ENCODE data around the gene TRPM4. TPM values are rescaled to one million over a fixed set of nuclear protein-coding genes. Genes with fewer than 3 reads are reported as not detected.

TRPM4 gene
- total and polyA plus RNA-seq, 2 of the 13 experiments (the other 11 are each of a cell fraction or from before 2014, with no cell fraction given) = 1.9 to 4.3 TPM

DNA sequence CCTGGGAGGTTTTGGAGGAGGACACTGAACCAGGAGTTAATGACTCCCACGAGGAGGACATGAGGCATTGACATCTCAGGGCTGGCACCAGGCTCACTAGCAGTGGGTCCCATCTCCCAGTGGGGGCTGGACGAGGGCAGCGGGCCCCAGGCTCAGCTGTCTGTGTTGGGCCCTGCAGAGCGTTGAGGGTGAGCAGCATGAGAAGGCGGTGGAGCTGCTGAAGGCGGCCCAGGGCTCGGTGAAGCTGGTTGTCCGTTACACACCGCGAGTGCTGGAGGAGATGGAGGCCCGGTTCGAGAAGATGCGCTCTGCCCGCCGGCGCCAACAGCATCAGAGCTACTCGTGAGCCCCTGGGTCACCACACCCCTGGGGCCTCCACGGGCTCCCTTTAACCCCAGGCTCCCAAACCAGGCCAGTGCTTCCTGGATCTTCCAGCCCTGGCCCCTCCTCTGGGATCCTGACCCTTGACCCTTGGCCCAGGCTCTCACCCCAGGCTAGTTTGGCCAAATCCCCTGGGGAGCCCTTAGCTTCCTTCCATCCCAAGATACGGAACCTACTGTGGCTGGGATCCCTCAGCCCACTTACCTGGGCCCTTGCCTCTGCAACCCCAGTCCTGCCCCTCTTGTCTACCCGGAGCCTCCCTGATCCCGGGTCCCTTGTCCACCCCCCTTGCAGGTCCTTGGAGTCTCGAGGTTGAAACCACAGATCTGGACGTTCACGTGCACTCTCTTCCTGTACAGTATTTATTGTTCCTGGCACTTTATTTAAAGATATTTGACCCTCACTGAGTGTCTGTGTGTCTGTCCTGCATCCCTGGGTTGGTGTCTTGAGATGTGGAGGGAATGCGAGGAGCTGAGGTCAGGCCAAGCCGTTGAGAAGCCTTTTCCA, 39.7 kb upstream of the TRPM4 start (continued):
- TF ChIP-seq, protein P1, sequence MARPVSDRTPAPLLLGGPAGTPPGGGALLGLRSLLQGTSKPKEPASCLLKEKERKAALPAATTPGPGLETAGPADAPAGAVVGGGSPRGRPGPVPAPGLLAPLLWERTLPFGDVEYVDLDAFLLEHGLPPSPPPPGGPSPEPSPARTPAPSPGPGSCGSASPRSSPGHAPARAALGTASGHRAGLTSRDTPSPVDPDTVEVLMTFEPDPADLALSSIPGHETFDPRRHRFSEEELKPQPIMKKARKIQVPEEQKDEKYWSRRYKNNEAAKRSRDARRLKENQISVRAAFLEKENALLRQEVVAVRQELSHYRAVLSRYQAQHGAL (CRISPR knock-in tag; IDR thresholded peaks at IDR 0.05; ENCODE audit: not compliant biosample characterization) = peak; percentile 11
- TF ChIP-seq ZBTB38 (CRISPR knock-in tag; IDR thresholded peaks at IDR 0.05) (peak; percentile 90), SMAD9 (CRISPR knock-in tag; IDR thresholded peaks at IDR 0.05) (no peak), ZNF772 (CRISPR knock-in tag; IDR thresholded peaks at IDR 0.05) (no peak), NR2F6 (IDR thresholded peaks at IDR 0.05) (peak; percentile 55; the same call in 1 of the 2 replicates), NR2F6 (CRISPR knock-in tag; IDR thresholded peaks at IDR 0.05) (peak; percentile 5; the same call in 1 of the 2 replicates), KDM5B (CRISPR knock-in tag; IDR thresholded peaks at IDR 0.05; ENCODE audit: borderline replicate concordance) (0 out of 2 replicates have a peak, but pooled peaks have one; percentile 24), ZNF850 (CRISPR knock-in tag; conservative IDR thresholded peaks at IDR 0.05) (no peak)

GRCh38 chr19:49118565-49119410, 38.8 kb upstream of the TRPM4 start, which contains the start of gene C19orf73:
Gene C19orf73 (minus strand): TSS chr19:49119143. CDS start chr19:49119022, 121 bp downstream.
- POLR2A ChIA-PET = interaction anchor here (1.4 to 2.1 kb wide), 2 partner anchors 9 to 21 kb away, joined by 3 to 9 read pairs; no protein-coding TSS in a partner anchor
- TF ChIP-seq, protein P2, sequence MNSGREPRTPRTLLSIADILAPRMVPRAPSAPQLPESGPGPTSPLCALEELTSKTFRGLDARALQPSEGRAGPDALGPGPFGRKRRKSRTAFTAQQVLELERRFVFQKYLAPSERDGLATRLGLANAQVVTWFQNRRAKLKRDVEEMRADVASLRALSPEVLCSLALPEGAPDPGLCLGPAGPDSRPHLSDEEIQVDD (CRISPR knock-in tag; IDR thresholded peaks at IDR 0.05; ENCODE audit: borderline replicate concordance) = peak; percentile 61; the same call in 1 of the 2 replicates
- TF ChIP-seq CCAR2 (optimal IDR thresholded peaks at IDR 0.05; ENCODE audit: low read depth, low read length) (no peak), KAT7 (CRISPR knock-in tag; IDR thresholded peaks at IDR 0.05; ENCODE audit: borderline replicate concordance) (0 out of 2 replicates have a peak, but pooled peaks have one; percentile 44), ZNF564 (CRISPR knock-in tag; IDR thresholded peaks at IDR 0.05) (no peak; the same call in 1 of the 2 replicates), DR1 (CRISPR knock-in tag; IDR thresholded peaks at IDR 0.05) (no peak), KLF9 (CRISPR knock-in tag; IDR thresholded peaks at IDR 0.05; ENCODE audit: low read depth) (no peak), ZSCAN29 (CRISPR knock-in tag; conservative IDR thresholded peaks at IDR 0.05) (no peak), ZBTB44 (CRISPR knock-in tag; IDR thresholded peaks at IDR 0.05) (no peak)
- TF ChIP-seq, protein P3, sequence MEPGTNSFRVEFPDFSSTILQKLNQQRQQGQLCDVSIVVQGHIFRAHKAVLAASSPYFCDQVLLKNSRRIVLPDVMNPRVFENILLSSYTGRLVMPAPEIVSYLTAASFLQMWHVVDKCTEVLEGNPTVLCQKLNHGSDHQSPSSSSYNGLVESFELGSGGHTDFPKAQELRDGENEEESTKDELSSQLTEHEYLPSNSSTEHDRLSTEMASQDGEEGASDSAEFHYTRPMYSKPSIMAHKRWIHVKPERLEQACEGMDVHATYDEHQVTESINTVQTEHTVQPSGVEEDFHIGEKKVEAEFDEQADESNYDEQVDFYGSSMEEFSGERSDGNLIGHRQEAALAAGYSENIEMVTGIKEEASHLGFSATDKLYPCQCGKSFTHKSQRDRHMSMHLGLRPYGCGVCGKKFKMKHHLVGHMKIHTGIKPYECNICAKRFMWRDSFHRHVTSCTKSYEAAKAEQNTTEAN (CRISPR knock-in tag; conservative IDR thresholded peaks at IDR 0.05) = no peak

More at GRCh38 chr19:49118565-49119410, 38.8 kb upstream of the TRPM4 start, which contains the start of gene C19orf73:
- H3K27ac ChIP-seq (ENCODE audit: extremely low read length, insufficient read depth, low read length) = peak within 1 kb of the TSS; percentile 77
- H3K4me1 ChIP-seq (ENCODE audit: insufficient read depth, low read length) = peaks cover 54% of the 10 kb centered on the region
- peaks cover 0 to 7% of the 10 kb centered on the region in 2 experiments; a peak in 1 of 5 replicates for H3K27me3 ChIP-seq (ENCODE audit: control insufficient read depth in 1 of 2, insufficient read depth in 2 of 2, low read length in 2 of 2)
- no peaks in the 10 kb centered on the region for H3K36me3 ChIP-seq (replicated peaks in 1 of 2; ENCODE audit: control insufficient read depth in 1 of 2, insufficient read depth in 2 of 2, low read length in 2 of 2)
- FAIRE-seq = peak; percentile 77
- in situ Hi-C loops (cut with HindIII; ENCODE audit: extremely low pct_ligation_motif_present, low pct_unique_long_range_greater_than_20kb) = loop anchor here (5.0 kb wide), 1 partner anchor 34 kb away; no protein-coding TSS in a partner anchor
- peak within 1 kb of the TSS; percentile 67 to 78 (median 74) for H3K4me3 ChIP-seq (replicated peaks in 1 of 3; ENCODE audit: insufficient read depth in 1 of 3, low read depth in 2 of 3, low read length in 3 of 3)
- peak within 1 kb of the TSS; percentile 98 for H3K4me2 ChIP-seq (ENCODE audit: low read depth, low read length)
- H2AFZ ChIP-seq (ENCODE audit: low read length) = no peak within 1 kb of the TSS
- intact Hi-C loops (cut with micrococcal nuclease; ENCODE audit: unreplicated experiment) = loop anchor here (1.0 kb wide), 1 partner anchor 31 kb away; no protein-coding TSS in a partner anchor
- ATAC-seq = peak; percentile 71
- CTCF ChIA-PET (ENCODE audit: low intra/inter-chr PET ratio, low total read pairs) = no interaction called here
- TSS peak; percentile 92 for BruUV-seq (replicated peaks)
- H3K79me2 ChIP-seq (ENCODE audit: insufficient read depth, low read length) = peaks cover 4% of the 10 kb centered on the region
- H3K9ac ChIP-seq (ENCODE audit: insufficient read depth, low read depth, low read length) = peak within 1 kb of the TSS; percentile 90
- DNase-seq (ENCODE audit: low spot score) = peak; percentile 82
- H3K9me3 ChIP-seq (ENCODE audit: low read length) = no peaks in the 10 kb centered on the region
- H4K20me1 ChIP-seq (ENCODE audit: insufficient read depth, low read length) = no peaks in the 10 kb centered on the region
- WGBS (ENCODE audit: low lambda C conversion rate) = 0% methylated on average over 24 of the region's 85 CpGs

Data from HepG2 (cell line).